Type B pancreatic cell (in vitro differentiated cells): ENCODE results near the gene EFHC2. TPM values are rescaled to one million over a fixed set of nuclear protein-coding genes. Genes with fewer than 3 reads are reported as not detected.

Source experiments
- DNase-seq: peaks from one replicate; pipeline ENCODE4 v3.0.0; 2021; ENCODE audit warnings: mixed read lengths; ENCODE audit not compliant: unreplicated experiment; ENCODE audit errors: extremely low spot score
- H3K27ac Mint-ChIP-seq: 2 replicates; pipeline ENCODE4 v1.8.0; 2021; ENCODE audit warnings: mild to moderate bottlenecking, mixed read lengths
- H3K27me3 Mint-ChIP-seq: 2 replicates; pipeline ENCODE4 v1.8.0; 2021; ENCODE audit warnings: mixed read lengths
- H3K36me3 Mint-ChIP-seq: 2 replicates; pipeline ENCODE4 v1.8.0; 2021; ENCODE audit warnings: mixed read lengths
- H3K4me1 Mint-ChIP-seq: one replicate; pipeline ENCODE4 v1.8.0; 2021; ENCODE audit warnings: mixed read lengths; ENCODE audit not compliant: unreplicated experiment
- H3K4me3 Mint-ChIP-seq: 2 replicates; pipeline ENCODE4 v1.8.0; 2021; ENCODE audit warnings: mild to moderate bottlenecking, mixed read lengths
- H3K9me3 Mint-ChIP-seq: 2 replicates; pipeline ENCODE4 v1.8.0; 2021; ENCODE audit warnings: mixed read lengths
- total RNA-seq: library from RNA; stranded (reverse); gene quantifications from 2 replicates; pipeline ENCODE4 v1.2.1, GENCODE V29; 2021; ENCODE audit warnings: low replicate concordance
- TF ChIP-seq, protein P1 (sequence below): fragments of 200-600 bp; sonication (generic); conservative IDR thresholded peaks from 2 replicates; pipeline ENCODE4 v1.5.0; 2021; ENCODE audit warnings: antibody characterized with exemption, mild to moderate bottlenecking

Gene EFHC2
- total RNA-seq, 1 donor from 2014 or later, result 2.1 TPM

DNA sequence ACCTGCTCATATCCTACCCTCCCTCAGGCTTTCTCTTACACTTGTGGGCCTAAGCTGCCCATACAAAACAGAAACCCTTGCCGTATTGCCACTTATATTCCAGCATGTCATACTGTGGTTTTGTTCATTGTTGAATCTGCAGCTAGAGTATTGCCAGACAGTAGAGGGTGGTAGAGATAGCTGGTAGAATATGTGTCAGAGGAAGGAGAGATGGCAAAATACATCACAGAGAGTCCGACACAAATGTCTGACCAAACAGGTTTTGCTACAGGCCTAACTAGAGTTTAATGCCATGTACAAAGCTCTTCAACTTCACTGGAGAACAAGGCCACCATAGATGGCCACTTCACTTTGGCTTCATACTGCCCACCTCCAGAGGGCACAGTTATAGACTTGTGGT lies 160.1 kb downstream of the EFHC2 start:
- Mint-ChIP-seq H3K27me3 (no peaks in the 10 kb centered on the region), H3K4me1 (no peaks in the 10 kb centered on the region), H3K4me3 (no peak overlapping the region), H3K9me3 (no peaks in the 10 kb centered on the region), H3K36me3 (no peaks in the 10 kb centered on the region), H3K27ac (no peak overlapping the region)
- DNase-seq, result no peak
- TF ChIP-seq, protein P1, sequence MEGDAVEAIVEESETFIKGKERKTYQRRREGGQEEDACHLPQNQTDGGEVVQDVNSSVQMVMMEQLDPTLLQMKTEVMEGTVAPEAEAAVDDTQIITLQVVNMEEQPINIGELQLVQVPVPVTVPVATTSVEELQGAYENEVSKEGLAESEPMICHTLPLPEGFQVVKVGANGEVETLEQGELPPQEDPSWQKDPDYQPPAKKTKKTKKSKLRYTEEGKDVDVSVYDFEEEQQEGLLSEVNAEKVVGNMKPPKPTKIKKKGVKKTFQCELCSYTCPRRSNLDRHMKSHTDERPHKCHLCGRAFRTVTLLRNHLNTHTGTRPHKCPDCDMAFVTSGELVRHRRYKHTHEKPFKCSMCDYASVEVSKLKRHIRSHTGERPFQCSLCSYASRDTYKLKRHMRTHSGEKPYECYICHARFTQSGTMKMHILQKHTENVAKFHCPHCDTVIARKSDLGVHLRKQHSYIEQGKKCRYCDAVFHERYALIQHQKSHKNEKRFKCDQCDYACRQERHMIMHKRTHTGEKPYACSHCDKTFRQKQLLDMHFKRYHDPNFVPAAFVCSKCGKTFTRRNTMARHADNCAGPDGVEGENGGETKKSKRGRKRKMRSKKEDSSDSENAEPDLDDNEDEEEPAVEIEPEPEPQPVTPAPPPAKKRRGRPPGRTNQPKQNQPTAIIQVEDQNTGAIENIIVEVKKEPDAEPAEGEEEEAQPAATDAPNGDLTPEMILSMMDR, result no peak

DNA sequence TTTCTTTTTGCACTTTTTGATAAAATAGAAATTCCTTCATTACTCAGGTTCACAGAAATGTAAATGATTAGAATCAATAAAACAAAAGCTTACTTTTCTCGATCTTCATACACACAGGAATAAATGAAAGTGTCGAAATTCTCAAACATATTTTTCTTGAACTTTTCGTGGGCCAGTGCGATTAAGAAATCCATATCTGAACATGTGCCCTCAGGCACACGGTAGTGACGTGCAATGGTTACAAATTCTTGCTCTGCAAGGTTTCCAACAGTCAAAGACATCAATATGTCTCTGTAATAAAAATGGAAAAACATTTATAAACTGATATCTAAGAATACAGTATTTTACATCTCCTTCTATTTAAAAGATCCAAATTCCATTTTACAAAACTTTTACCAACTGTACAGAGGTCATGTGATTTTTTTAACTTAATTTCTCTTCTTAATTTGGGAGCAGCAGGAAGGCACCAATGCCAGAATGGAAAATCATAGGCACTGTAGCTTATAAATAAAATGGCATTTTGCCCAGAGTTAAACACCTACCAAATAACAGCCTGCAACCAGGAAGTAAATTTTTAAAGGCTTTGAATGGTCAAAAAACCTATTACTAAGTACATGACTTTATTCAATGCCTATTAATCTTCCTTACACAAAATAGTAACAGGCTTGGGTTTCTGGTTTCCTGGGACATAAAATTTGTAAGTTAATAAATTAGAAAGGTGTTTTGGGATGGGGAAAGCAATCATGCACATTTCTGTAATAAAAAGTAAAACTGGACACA lies 165.0 kb downstream of the EFHC2 start:
- no peaks in the 10 kb centered on the region for H3K36me3 Mint-ChIP-seq
- TF ChIP-seq, protein P1, result no peak
- H3K27ac Mint-ChIP-seq, result no peak overlapping the region
- no peaks in the 10 kb centered on the region for H3K4me1 Mint-ChIP-seq
- DNase-seq, result no peak
- peaks cover 8% of the 10 kb centered on the region for H3K9me3 Mint-ChIP-seq
- H3K27me3 Mint-ChIP-seq, result no peaks in the 10 kb centered on the region
- no peak overlapping the region for H3K4me3 Mint-ChIP-seq

DNA sequence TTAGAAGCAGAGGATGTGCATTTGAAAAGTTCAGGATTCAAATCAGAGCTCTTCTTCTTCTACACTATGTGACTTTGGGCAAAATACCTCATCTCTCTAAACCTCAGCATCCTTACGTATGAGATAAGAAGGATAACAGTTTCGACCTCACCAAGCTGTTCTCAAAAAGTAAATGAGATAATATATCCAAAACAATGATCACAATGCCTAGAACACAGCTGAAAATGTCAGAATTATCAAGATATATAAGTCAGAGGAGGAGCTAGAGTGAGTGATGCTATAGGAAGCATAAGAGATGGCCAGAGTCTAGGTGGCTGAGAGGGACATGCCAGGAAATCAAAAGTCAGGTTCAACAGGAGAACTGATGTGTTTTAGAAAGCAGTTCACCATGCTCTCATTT lies 168.0 kb downstream of the EFHC2 start:
- H3K4me1 Mint-ChIP-seq, result no peaks in the 10 kb centered on the region

DNA sequence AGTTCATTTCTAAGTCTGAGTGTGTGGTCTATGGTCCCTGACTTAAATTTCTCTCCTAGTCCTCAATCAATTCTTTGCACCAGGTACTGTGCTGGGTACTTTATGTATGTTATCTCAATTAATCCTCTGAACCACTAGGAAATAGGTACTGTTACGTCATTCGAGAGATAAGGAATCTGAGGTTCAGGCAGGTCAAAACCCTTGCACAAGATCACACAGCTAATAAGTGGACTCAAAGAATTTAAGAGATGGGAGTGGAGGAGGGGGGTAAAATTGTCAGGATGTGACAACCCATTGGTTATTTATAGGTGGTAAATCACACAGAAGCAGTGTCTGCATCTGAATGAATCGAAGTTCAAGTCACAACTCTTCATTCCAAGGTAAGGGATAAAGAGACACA lies 169.4 kb downstream of the EFHC2 start:
- TF ChIP-seq, protein P1, result no peak
- DNase-seq, result no peak
- no peak overlapping the region for H3K27ac Mint-ChIP-seq
- H3K27me3 Mint-ChIP-seq, result no peaks in the 10 kb centered on the region
- H3K4me3 Mint-ChIP-seq, result no peak overlapping the region
- no peaks in the 10 kb centered on the region for H3K36me3 Mint-ChIP-seq
- no peaks in the 10 kb centered on the region for H3K4me1 Mint-ChIP-seq
- H3K9me3 Mint-ChIP-seq, result peaks cover 8% of the 10 kb centered on the region

More for the DNA sequence above, 168.0 kb downstream of the EFHC2 start:
- Mint-ChIP-seq H3K36me3 (no peaks in the 10 kb centered on the region), H3K27ac (no peak overlapping the region), H3K4me3 (no peak overlapping the region), H3K27me3 (no peaks in the 10 kb centered on the region), H3K9me3 (peaks cover 8% of the 10 kb centered on the region)
- TF ChIP-seq, protein P1, result no peak
- DNase-seq, result no peak

DNA sequence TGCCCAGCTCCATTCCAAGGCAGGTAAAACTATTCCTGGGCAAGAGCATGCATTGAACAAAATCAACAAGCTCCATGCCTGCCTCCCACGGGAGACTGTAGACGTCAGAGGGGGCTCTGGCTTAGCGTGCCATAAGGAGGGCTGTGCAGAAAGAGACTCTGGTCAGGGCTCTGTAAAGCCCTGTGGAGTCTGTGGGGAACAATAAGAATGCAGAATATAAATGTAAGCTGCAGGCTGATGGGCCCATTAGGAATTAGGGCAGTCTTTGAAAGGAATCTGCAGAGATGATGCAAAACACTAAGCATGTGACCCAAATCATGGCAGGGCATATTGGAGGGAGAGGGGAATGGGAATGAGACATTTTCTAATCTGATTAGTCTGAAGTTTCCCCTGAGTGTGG lies 170.3 kb downstream of the EFHC2 start:
- H3K36me3 Mint-ChIP-seq, result no peaks in the 10 kb centered on the region
- H3K27me3 Mint-ChIP-seq, result no peaks in the 10 kb centered on the region
- TF ChIP-seq, protein P1, result no peak
- no peak overlapping the region for H3K4me3 Mint-ChIP-seq
- no peak for DNase-seq
- H3K9me3 Mint-ChIP-seq, result peaks cover 8% of the 10 kb centered on the region
- no peaks in the 10 kb centered on the region for H3K4me1 Mint-ChIP-seq
- H3K27ac Mint-ChIP-seq, result no peak overlapping the region
